Activated CD8-positive, alpha-beta memory T cell treated with anti-CD3 and anti-CD28 coated beads, Interleukin-2, amount 10 ng/mL, durations not matched to agents 7 days and 5 days (primary cell): ENCODE data around the gene TEKT4. TPM values are rescaled to one million over a fixed set of nuclear protein-coding genes. Genes with fewer than 3 reads are reported as not detected.
"Not testable (repeated sequence)": the region's sequence is repeated elsewhere in the genome, so short reads cannot be mapped to it uniquely, and the experiment has no call there.

ENCODE experiments used
- ATAC-seq: fragments of 150-1000 bp; cut with Tn5 transposase; one replicate; pipeline ENCODE4 v1.10.0; 2021; ENCODE audit warnings: moderate library complexity
- CTCF ChIA-PET: fragments of 350-600 bp; sonication (Branson Sonifier 250); formaldehyde crosslinking; loops from one replicate; lab custom pipeline; 2021; ENCODE audit warnings: antibody characterized with exemption; lab: Charles Lee
- DNase-seq: peaks from one replicate; pipeline ENCODE4 v3.0.0-alpha.2; 2020
- H3K27ac Mint-ChIP-seq: one replicate; pipeline ENCODE4 v1.8.0; 2021; ENCODE audit warnings: mild to moderate bottlenecking, mixed read lengths
- H3K27me3 Mint-ChIP-seq: one replicate; pipeline ENCODE4 v1.8.0; 2021; ENCODE audit warnings: mixed read lengths
- H3K36me3 Mint-ChIP-seq: one replicate; pipeline ENCODE4 v1.8.0; 2021; ENCODE audit warnings: mild to moderate bottlenecking, mixed read lengths
- H3K4me1 Mint-ChIP-seq: one replicate; pipeline ENCODE4 v1.8.0; 2021; ENCODE audit warnings: mixed read lengths
- H3K4me3 Mint-ChIP-seq: one replicate; pipeline ENCODE4 v1.8.0; 2021; ENCODE audit warnings: mild to moderate bottlenecking, moderate library complexity, mixed read lengths
- H3K9me3 Mint-ChIP-seq: one replicate; pipeline ENCODE4 v1.8.0; 2022; ENCODE audit warnings: low read depth, mixed read lengths
- total RNA-seq, 2 experiments: library from RNA; stranded (reverse); gene quantifications; one replicate each; pipeline ENCODE4 v1.2.3, GENCODE V29; 2021

TEKT4 gene, protein sequence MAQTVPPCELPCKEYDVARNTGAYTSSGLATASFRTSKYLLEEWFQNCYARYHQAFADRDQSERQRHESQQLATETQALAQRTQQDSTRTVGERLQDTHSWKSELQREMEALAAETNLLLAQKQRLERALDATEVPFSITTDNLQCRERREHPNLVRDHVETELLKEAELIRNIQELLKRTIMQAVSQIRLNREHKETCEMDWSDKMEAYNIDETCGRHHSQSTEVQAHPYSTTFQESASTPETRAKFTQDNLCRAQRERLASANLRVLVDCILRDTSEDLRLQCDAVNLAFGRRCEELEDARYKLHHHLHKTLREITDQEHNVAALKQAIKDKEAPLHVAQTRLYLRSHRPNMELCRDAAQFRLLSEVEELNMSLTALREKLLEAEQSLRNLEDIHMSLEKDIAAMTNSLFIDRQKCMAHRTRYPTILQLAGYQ
- not detected for total RNA-seq

DNA sequence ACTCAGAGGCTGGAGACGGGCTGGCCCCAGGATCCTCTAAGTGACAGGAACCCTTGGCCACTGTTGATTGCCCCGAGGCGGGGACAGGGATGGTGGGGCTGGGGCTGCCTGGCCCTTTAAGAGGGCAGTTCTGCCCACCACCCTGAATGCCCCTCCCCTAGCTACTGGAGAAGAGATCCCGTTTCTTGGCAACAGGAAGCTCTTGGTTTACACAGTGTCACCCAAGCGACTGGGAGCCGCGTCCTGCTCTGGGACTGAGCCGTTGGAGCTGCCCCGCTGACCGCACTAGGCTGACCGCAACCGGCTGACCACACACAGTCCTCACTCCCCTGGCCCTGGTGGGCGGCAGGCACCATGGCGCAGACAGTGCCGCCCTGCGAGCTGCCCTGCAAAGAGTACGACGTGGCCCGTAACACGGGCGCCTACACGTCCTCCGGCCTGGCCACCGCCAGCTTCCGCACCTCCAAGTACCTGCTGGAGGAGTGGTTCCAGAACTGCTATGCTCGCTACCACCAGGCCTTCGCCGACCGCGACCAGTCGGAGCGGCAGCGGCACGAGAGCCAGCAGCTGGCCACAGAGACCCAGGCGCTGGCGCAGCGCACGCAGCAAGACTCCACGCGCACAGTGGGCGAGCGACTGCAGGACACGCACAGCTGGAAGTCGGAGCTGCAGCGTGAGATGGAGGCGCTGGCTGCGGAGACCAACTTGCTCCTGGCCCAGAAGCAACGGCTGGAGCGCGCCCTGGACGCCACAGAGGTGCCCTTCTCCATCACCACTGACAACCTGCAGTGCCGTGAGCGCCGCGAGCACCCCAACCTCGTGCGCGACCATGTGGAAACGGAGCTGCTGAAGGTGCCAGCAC is at the start of gene TEKT4:
TEKT4 (plus strand) TSS at position 205 of the 862 bp plus-strand sequence; CDS start at position 355, 150 bp downstream.
- CTCF ChIA-PET = interaction anchor here (1.5 kb wide), 1 partner anchor 86 kb away, joined by 6 read pairs; no protein-coding TSS in a partner anchor
- no peak within 1 kb of the TSS for H3K27ac Mint-ChIP-seq
- no peak for ATAC-seq

DNA sequence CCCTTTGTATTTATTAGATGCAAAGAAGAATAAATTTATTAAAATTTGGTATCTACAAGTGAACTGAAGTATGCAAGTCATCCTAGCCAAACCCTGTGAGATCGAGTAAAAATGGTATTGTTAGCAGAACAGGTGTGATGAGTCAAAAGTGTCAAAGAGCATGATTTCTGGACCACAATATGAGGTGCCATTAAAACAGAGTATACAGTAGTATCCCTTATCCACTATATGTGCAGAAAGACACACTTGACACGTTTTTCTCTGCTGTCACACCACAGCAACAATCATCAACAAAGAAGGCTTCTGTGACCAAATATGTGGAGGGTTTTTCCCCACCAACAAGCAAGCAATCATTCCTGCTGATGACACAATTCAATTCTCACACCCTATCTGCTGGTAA is 32.0 kb upstream of the TEKT4 start:
- H3K27ac Mint-ChIP-seq, H3K4me1 Mint-ChIP-seq, H3K36me3 Mint-ChIP-seq, H3K4me3 Mint-ChIP-seq, CTCF ChIA-PET, H3K9me3 Mint-ChIP-seq, ATAC-seq, H3K27me3 Mint-ChIP-seq, DNase-seq: not testable (repeated sequence)

More for the DNA sequence above, at the start of gene TEKT4:
- Mint-ChIP-seq H3K9me3 (no peaks in the 10 kb centered on the region), H3K4me3 (no peak within 1 kb of the TSS), H3K36me3 (no peaks in the 10 kb centered on the region), H3K4me1 (no peaks in the 10 kb centered on the region), H3K27me3 (peaks cover 10% of the 10 kb centered on the region)
- peak; percentile 35 for DNase-seq

DNA sequence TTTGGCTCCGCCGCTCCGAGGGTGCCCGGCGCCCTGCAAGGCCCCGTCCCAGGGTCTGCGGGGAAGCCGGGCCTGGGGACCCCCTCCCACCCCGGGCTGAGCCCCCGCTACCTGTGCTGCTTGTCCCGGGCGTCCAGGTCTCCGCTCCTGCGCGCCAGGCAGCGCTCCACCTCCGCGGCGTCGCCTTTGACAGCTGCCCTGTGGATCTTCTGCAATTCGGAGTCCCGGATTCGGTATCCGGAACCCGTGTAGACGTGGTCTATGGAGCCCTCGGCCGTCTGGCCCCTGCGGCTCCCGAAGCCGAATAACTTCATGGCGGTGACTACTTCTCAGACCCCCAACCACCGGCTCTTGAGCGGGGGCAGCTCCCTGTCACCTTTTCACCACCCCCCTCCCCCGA is 14.4 kb upstream of the TEKT4 start:
- H3K4me1 Mint-ChIP-seq, H3K36me3 Mint-ChIP-seq, DNase-seq, CTCF ChIA-PET, H3K27ac Mint-ChIP-seq, ATAC-seq, H3K9me3 Mint-ChIP-seq: not testable (repeated sequence)
- peak overlapping the region; percentile 34 for H3K4me3 Mint-ChIP-seq
- peaks cover 40% of the 10 kb centered on the region for H3K27me3 Mint-ChIP-seq

DNA sequence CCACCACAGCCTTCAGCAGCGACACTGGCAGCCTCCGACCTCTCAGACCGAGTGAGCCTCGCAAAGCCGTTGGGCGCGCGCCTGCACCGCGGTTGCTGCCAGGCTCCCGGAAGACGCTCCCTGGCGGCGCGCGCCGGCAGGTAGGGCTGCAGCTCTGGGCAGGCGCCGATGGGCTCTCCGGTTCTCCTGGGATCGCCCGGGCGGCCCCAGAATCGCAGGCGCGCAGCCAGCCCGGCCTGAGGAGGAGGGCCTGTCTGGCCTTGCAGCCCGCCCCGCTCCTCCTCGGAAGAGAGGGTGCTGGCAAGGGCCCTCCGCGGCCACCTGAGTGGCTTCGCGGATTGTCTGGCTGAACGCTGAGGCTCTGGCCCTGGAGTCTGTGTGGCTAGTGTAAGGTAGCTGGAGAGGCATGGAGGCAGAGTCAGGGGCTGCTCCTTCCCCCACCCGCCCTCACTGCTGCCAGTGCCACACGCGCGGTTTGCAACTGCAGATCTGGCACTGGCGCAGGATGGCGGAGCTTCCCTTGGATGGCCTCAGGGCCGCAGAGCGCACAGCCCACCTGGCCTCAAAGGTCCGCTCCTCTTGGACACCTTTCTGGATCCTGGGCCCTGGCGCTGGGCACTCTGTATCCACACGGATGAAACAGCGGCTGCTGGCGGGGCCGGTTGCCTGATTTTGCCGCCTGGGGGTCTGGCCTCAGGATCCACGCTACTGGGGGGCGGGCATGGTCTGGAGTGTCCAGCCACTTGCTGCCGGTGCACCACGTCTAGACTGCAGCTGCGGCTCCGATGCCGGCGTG is 13.7 kb upstream of the TEKT4 start:
- H3K9me3 Mint-ChIP-seq, H3K4me1 Mint-ChIP-seq, H3K36me3 Mint-ChIP-seq, ATAC-seq, H3K27ac Mint-ChIP-seq, CTCF ChIA-PET, DNase-seq: not testable (repeated sequence)
- H3K27me3 Mint-ChIP-seq = peaks cover 47% of the 10 kb centered on the region
- peak overlapping the region; percentile 34 for H3K4me3 Mint-ChIP-seq

DNA sequence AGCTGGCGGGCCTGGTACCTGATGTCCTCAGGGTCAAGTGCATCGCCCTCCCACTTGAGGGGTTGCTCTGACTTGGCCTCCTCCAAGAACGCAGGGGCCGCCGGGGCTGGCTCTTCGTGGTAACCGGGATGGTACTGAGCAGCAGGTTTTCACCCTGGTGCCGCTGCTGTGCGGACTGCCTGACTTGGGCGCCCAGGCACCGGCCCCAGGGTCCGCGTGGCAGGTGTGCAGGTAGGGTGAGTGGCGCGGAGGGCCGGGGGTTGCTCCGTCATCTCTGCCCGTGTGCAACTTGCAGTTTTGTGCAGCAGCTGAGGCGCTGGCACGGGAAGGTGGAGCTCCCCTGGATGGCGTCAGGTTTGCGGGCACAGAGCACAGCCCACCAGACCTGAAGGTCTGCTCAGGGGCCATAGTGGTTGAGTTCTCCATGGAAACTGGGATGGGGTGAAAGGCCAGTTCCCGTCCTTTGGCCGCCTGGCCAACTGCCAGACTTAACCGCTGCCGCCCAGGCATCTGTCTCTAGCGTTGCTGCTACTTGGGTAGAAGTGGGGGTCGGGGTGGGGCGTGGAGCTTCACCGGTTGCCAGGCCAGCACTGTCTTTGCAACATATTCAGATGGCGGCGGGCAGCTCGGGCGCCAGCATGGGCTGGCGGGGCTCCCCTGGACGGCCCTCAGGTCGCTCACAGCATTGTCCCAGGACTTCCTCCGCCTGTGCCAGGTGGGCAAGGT is 12.9 kb upstream of the TEKT4 start:
- H3K9me3 Mint-ChIP-seq, H3K4me3 Mint-ChIP-seq, CTCF ChIA-PET, H3K36me3 Mint-ChIP-seq, DNase-seq, ATAC-seq, H3K27ac Mint-ChIP-seq, H3K4me1 Mint-ChIP-seq: not testable (repeated sequence)
- H3K27me3 Mint-ChIP-seq = peaks cover 49% of the 10 kb centered on the region

DNA sequence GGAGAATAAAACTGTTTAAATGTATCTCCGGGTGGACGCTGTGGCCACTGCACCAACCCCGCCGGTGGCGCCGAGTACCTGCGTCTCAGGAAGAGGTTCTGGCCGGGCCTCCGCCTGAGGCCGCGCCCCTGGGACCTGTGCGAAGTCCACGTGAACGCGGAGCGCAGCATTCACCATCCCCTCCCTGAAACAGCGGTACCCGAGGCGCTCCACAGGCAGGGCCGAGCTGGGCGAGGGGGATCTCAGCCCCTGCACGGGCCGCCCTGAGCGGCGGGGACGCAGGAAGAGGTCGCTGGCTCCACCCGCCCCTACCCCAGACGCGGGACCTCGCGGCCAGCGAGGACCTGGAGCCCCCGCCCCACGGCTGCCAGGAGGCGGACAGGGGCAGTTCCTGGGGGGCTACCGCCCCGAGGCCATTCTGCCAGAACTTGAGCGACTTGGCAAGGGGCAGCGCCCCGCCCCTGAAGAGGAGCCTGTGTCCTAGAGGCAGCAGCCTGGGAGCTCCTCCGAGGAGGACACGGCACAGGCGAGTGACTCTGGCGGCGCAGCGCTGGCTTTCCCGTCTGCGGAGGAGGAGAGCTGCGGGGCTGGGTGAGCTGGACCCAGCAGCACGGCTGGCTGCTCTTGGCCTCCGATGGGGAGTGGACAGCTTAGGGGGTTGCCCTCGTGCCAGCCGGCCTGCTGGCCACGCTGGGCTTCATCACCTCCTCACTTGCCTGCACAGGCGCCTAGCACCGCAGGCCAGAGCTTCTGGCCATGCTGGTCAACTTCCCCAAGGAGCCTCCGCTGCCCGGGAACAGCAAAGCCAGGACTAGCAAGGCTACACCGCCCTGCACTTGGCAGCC is 9.7 kb upstream of the TEKT4 start:
- Mint-ChIP-seq H3K27ac (no peak overlapping the region), H3K4me1 (peaks cover 1% of the 10 kb centered on the region), H3K27me3 (peaks cover 64% of the 10 kb centered on the region), H3K36me3 (no peaks in the 10 kb centered on the region), H3K4me3 (no peak overlapping the region), H3K9me3 (no peaks in the 10 kb centered on the region)
- CTCF ChIA-PET = interaction anchor here (1.1 kb wide), 1 partner anchor 12 kb away, joined by 3 read pairs; no protein-coding TSS in a partner anchor
- ATAC-seq (no peak), DNase-seq (no peak)

DNA sequence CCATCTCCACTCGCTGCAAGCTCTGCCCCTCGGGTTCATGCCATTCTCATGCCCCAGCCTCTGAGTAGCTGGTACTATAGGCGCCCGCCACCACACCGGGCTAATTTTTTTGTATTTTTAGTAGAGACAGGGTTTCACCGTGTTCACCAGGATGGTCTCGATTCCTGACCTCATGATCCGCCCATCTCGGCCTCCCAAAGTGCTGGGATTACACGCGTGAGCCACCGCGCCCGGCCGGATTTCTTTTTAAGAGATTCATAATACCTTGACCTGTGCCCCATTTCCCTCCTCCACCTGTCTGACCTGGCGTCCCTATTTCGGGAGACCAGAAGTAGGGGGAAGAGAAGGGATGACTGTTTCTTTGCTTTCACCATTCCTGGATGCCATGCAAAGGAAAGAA is 8.3 kb upstream of the TEKT4 start:
- ATAC-seq, DNase-seq, H3K27ac Mint-ChIP-seq, H3K4me1 Mint-ChIP-seq, CTCF ChIA-PET, H3K36me3 Mint-ChIP-seq, H3K4me3 Mint-ChIP-seq, H3K9me3 Mint-ChIP-seq: not testable (repeated sequence)
- H3K27me3 Mint-ChIP-seq = peaks cover 54% of the 10 kb centered on the region

DNA sequence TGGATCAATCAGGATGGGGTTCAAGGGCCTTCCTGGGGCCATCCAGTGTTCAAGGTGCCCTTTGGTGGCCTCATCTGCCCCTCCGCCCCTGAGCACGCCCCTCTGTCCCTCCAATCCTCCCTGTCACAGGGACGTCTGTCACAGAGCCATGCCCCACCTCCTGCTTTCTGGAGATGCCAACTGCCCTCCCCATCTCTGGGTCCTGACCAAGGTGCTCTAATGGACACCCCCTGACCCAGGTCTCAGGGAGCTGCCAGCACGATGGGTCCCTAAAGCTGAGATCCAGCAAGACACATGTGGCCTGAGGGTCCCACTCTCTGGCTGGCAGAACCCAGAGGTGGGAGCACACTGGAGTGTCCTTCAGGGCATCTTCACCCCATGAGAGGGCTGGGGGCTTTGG is 2.1 kb upstream of the TEKT4 start:
- no peaks in the 10 kb centered on the region for H3K9me3 Mint-ChIP-seq
- no peak overlapping the region for H3K4me3 Mint-ChIP-seq
- no peaks in the 10 kb centered on the region for H3K36me3 Mint-ChIP-seq
- CTCF ChIA-PET = no interaction called here
- peaks cover 20% of the 10 kb centered on the region for H3K27me3 Mint-ChIP-seq
- no peak overlapping the region for H3K27ac Mint-ChIP-seq
- no peak for ATAC-seq
- H3K4me1 Mint-ChIP-seq = no peaks in the 10 kb centered on the region
- peak; percentile 35 for DNase-seq

DNA sequence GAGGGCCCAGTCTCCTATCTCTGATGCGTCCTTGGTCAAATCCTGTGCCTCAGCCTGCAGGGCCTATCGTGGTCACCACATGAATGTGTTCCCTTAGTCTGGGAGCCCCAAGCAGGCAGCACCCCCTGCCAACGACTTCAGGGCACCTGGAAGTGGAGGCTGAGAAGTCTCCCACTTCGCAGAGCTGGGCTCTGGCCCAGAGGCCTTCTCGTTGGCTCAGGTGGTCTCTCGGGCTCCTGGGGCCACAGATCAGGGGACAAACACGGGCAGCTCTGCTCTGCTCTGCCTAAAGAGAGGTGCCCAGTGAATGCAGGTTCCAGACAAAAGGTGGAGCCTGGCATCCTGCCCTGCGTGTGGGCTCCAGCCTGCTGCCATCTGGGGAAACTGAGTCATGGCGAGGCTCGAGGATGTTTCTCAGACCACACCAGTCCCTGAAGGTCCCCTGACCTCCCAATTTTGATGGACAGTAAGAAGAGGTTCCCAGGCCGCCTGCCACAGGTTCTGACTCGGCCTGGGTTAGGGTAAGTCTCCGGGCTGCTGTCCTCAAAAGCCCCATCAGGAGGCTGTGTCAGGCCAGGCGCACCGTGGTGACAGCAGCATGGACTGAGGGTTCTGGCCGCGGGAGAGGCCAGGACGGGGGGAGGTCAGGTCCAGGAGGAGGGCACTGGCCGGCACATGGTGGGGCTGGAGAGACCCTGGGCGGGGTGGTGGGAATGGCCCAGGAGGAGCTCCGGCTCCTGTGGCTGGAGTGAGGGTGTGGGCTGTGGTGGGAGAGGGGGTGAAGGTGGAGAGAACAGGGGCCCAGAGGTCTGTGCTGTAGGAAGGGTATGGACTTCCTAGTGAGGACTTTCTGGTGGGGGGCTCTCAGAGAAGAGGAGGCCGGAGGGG is 1.4 kb upstream of the TEKT4 start:
- H3K9me3 Mint-ChIP-seq = no peaks in the 10 kb centered on the region
- H3K4me1 Mint-ChIP-seq = no peaks in the 10 kb centered on the region
- DNase-seq (peak; percentile 32), ATAC-seq (no peak)
- CTCF ChIA-PET = no interaction called here
- H3K27me3 Mint-ChIP-seq = peaks cover 17% of the 10 kb centered on the region
- no peak overlapping the region for H3K4me3 Mint-ChIP-seq
- H3K36me3 Mint-ChIP-seq = no peaks in the 10 kb centered on the region
- no peak overlapping the region for H3K27ac Mint-ChIP-seq

DNA sequence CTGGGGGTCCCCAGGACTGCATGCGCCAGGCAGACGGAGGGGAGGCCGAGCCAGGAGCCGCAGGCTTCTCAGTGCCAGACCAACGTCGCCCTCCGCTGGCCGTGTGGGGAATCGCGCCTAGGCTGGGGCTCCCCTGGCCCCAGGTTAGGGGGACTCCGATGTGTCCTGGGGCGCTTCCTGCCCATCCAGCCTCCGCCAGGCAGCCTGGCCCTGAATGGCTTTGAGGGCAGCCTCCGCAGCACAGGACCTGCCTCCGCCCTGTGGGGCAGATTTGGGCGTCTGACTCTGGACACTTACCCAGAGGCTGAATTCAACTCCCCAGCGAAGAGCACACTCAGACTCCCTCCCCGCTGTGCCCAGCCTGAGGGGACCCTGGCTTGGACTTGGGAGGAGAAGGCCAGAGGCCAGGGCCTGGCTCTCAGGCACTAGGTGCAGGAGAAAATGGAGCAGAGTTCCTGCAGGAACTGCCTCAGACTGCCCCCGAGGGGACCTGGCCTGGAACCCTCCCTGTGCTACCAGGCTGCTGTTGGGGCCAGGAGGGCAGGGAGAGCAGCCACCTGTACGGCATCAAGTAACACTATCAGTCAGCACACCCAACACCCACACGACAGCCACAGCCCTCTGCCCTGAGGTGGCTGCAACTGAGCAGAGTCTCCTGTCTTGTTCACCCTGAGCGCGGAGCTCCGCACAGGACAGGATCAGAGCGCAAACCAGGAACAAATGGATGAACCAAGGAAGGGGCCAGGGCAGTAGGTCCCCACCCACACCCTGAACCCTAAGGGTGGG is 597 bp upstream of the TEKT4 start:
- H3K36me3 Mint-ChIP-seq = no peaks in the 10 kb centered on the region
- no peak overlapping the region for H3K27ac Mint-ChIP-seq
- CTCF ChIA-PET = no interaction called here
- peaks cover 14% of the 10 kb centered on the region for H3K27me3 Mint-ChIP-seq
- H3K9me3 Mint-ChIP-seq = no peaks in the 10 kb centered on the region
- H3K4me3 Mint-ChIP-seq = no peak overlapping the region
- ATAC-seq (no peak), DNase-seq (peak; percentile 53)
- H3K4me1 Mint-ChIP-seq = no peaks in the 10 kb centered on the region
